Neural progenitor cell (in vitro differentiated cells): ENCODE data around the gene MPND.

Source experiments
- EZH2 ChIP-seq: fragments of 200-600 bp; sonication (generic); IDR thresholded peaks from 2 replicates; pipeline ENCODE4 v1.6.1; 2017; ENCODE audit warnings: antibody characterized with exemption, mild to moderate bottlenecking, moderate library complexity
- TF ChIP-seq, protein P1 (sequence below): fragments of 200-600 bp; sonication (generic); IDR thresholded peaks from 2 replicates; pipeline ENCODE4 v1.5.1; 2017; ENCODE audit warnings: antibody characterized with exemption, mild to moderate bottlenecking

DNA sequence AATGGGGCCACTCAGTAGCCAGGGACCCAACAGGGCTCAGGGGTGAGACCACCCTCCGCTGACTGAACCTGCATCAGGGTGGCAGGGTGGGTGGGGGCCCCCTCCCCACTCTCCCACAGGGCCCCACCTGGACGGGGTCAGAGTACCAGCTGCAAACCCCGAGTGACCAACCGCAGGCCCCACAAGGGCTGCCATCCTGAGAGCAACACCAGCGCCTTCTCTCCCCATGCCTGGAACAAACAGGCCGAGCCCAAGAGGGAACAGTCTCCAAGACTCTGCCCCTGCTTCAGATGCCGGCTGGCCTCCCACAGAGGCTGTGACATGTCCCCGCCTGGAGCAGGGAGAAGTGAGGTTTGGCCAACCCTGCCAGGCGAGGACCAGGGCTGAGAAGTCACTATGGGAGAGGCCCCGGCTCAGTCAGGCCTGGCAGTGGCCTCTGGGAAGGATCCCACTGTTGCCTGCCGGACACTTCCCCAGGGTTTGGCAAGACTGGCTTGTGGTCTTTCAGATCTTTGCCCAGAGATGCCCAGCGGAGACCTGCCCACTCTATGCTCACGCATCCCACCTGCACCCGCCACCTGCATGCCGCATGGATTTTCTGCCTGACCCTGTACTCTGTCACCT lies 27.2 kb downstream of the MPND start:
- TF ChIP-seq, protein P1, sequence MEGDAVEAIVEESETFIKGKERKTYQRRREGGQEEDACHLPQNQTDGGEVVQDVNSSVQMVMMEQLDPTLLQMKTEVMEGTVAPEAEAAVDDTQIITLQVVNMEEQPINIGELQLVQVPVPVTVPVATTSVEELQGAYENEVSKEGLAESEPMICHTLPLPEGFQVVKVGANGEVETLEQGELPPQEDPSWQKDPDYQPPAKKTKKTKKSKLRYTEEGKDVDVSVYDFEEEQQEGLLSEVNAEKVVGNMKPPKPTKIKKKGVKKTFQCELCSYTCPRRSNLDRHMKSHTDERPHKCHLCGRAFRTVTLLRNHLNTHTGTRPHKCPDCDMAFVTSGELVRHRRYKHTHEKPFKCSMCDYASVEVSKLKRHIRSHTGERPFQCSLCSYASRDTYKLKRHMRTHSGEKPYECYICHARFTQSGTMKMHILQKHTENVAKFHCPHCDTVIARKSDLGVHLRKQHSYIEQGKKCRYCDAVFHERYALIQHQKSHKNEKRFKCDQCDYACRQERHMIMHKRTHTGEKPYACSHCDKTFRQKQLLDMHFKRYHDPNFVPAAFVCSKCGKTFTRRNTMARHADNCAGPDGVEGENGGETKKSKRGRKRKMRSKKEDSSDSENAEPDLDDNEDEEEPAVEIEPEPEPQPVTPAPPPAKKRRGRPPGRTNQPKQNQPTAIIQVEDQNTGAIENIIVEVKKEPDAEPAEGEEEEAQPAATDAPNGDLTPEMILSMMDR = no peak
- TF ChIP-seq EZH2 = no peak
